Measurements from ENCODE around the gene ASPN.

Gene ASPN

GRCh38 chr9:92492781-92493401, 10.6 kb upstream of the ASPN start:
- no peak for TF ChIP-seq CTCF (IDR thresholded peaks at IDR 0.05; ENCODE audit: extremely low read depth, insufficient read depth, missing control alignments)
- in situ Hi-C loops (cut with MboI; ENCODE audit: low pct_unique_long_range_greater_than_20kb, low sequenced_read_pairs, unreplicated experiment) = no loop called here
- DNase-seq (ENCODE audit: low spot score) = no peak

DNA sequence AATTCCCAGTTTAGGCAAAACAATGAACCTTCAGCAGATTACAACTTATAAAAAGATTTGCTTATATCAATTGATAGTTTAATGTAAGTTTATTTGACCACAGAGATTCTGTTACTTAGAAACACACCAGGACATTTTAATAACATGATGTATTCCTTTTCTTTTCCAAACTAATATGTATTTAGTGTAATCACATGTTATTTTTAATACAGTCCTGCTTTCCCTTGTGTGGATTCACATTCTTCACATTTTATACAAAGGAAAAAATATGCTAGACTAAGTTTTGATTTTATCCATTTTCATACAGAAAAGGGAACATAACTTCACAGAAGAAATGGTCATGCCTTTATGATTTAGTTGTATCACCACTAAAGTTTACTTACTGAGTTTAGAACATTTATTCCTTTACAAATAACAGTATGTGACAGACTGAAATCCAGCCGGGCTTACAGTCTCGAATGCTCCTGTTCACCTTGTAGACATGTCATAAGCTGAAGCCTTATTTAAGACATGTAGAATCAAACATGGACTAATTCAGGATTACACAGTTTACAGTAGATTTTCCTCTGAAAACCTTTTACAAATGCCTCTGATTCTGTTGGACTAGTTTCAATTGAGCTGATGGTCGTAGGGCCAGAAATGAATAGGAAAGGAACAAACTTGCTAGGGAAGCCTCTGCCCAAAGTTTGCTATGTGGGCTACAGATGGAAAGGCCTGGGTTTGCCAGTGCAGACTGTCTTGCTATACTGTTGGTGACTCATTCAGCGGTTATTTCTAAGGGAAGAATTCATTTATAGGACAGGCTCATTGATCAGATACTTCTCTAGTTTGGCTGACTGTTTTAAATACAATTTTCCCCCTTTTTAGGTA, 6.6 kb upstream of the ASPN start:
- no peak for DNase-seq (ENCODE audit: low spot score)

GRCh38 chr9:92486371-92486770, 4.1 kb upstream of the ASPN start:
- TF ChIP-seq CTCF (IDR thresholded peaks at IDR 0.05; ENCODE audit: extremely low read depth, insufficient read depth, missing control alignments) = no peak
- no peak for DNase-seq (ENCODE audit: low spot score)
- in situ Hi-C loops (cut with MboI; ENCODE audit: low pct_unique_long_range_greater_than_20kb, low sequenced_read_pairs, unreplicated experiment) = no loop called here

More for the DNA sequence above, 6.6 kb upstream of the ASPN start:
- in situ Hi-C loops (cut with MboI; ENCODE audit: low pct_unique_long_range_greater_than_20kb, low sequenced_read_pairs, unreplicated experiment) = no loop called here
- no peak for TF ChIP-seq CTCF (IDR thresholded peaks at IDR 0.05; ENCODE audit: extremely low read depth, insufficient read depth, missing control alignments)

GRCh38 chr9:92484563-92484962, 2.3 kb upstream of the ASPN start:
- no peak for TF ChIP-seq CTCF (IDR thresholded peaks at IDR 0.05; ENCODE audit: extremely low read depth, insufficient read depth, missing control alignments)
- DNase-seq (ENCODE audit: low spot score) = no peak
- in situ Hi-C loops (cut with MboI; ENCODE audit: low pct_unique_long_range_greater_than_20kb, low sequenced_read_pairs, unreplicated experiment) = no loop called here

- TF ChIP-seq CTCF (IDR thresholded peaks at IDR 0.05; ENCODE audit: extremely low read depth, insufficient read depth, missing control alignments) = no peak
- DNase-seq (ENCODE audit: low spot score) = no peak
- in situ Hi-C loops (cut with MboI; ENCODE audit: low pct_unique_long_range_greater_than_20kb, low sequenced_read_pairs, unreplicated experiment) = no loop called here
These were observed 1.6 kb upstream of the ASPN start for GRCh38 chr9:92483627-92484545.

DNA sequence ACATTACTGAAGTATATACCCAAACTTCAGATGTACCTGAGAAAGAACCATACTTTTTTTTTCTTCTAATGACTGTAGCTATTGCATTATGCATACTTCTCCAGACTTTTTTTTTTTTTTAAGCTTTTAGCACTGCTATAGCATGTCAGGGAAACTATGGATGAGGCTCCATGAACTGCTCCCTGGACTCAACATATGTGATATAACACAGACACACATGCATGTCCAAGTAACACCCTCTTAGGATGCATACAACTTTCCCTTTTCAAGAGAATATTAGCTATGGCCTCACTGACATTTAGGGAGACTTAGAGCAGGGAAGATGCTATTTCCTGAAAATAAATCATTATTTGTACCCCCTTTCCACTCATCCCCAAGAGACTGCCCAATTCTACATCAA, 499 bp upstream of the ASPN start:
- no peak for DNase-seq (ENCODE audit: low spot score)
- no peak for TF ChIP-seq CTCF (IDR thresholded peaks at IDR 0.05; ENCODE audit: extremely low read depth, insufficient read depth, missing control alignments)
- in situ Hi-C loops (cut with MboI; ENCODE audit: low pct_unique_long_range_greater_than_20kb, low sequenced_read_pairs, unreplicated experiment) = no loop called here

All from GM13977 (cell line).